Muscle layer of colon (tissue), 2 donors: ENCODE measurements around the gene SMARCD1.

Experiments used
- H3K27ac ChIP-seq: one replicate; pipeline ENCODE4 v1.7.0; 2013; ENCODE audit warnings: low read depth, mild to moderate bottlenecking, low read length, moderate library complexity
- H3K27me3 ChIP-seq, 2 donors: one replicate each; pipeline ENCODE4 v1.7.0; 2013; ENCODE audit warnings: low read length in 2 of 2, mild to moderate bottlenecking in 2 of 2; ENCODE audit not compliant: insufficient read depth in 2 of 2, control insufficient read depth in 1 of 2
- H3K36me3 ChIP-seq: one replicate; pipeline ENCODE4 v1.7.0; 2013; ENCODE audit warnings: mild to moderate bottlenecking, low read length; ENCODE audit not compliant: insufficient read depth
- H3K4me1 ChIP-seq: one replicate; pipeline ENCODE4 v1.7.0; 2013; ENCODE audit warnings: mild to moderate bottlenecking, low read length; ENCODE audit not compliant: insufficient read depth
- H3K4me3 ChIP-seq, 2 donors: one replicate each; pipeline ENCODE4 v1.7.0; 2013; ENCODE audit warnings: low read length in 2 of 2, low read depth in 1 of 2, mild to moderate bottlenecking in 1 of 2, moderate library complexity in 1 of 2
- H3K9ac ChIP-seq: one replicate; pipeline ENCODE4 v1.7.0; 2013; ENCODE audit warnings: low read length
- H3K9me3 ChIP-seq: one replicate; pipeline ENCODE4 v1.7.0; 2013; ENCODE audit warnings: mild to moderate bottlenecking, low read length
- donor health status: abdominal sarcoma.
- donor health status: Adenocarcinoma of cecum.

Gene SMARCD1

GRCh38 chr12:50100561-50100960 lies 15.4 kb downstream of the SMARCD1 start:
- H3K9me3 ChIP-seq = no peaks in the 10 kb centered on the region
- H3K27ac ChIP-seq = no peak overlapping the region
- H3K9ac ChIP-seq = no peak overlapping the region
- no peaks in the 10 kb centered on the region for H3K27me3 ChIP-seq
- H3K4me3 ChIP-seq = no peak overlapping the region
- peaks cover 40% of the 10 kb centered on the region for H3K36me3 ChIP-seq
- peaks cover 11% of the 10 kb centered on the region for H3K4me1 ChIP-seq

GRCh38 chr12:50101663-50102062 lies 16.5 kb downstream of the SMARCD1 start:
- Histone ChIP-seq H3K27ac (no peak overlapping the region), H3K4me1 (peaks cover 11% of the 10 kb centered on the region), H3K4me3 (no peak overlapping the region), H3K9ac (no peak overlapping the region), H3K27me3 (no peaks in the 10 kb centered on the region), H3K9me3 (no peaks in the 10 kb centered on the region), H3K36me3 (peaks cover 29% of the 10 kb centered on the region)

DNA sequence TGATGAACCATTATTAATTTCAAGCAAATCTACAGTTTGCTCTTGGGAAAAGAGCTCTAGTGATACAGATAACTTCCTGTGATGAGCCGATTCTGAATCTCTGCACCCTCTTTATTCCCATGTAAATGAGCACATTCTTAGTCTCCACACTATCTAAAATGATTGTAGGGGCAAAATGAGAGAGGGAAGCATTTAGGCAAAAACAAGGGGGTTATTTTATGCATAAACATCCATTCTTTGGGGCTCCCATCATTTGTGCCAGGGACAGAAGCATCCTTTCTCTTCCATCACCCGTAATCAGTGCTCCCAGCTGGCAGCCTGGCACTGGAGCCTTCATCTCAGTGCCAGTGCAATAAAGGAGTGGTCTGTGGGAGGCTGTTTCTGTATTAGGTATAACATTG lies 17.0 kb downstream of the SMARCD1 start:
- no peaks in the 10 kb centered on the region for H3K27me3 ChIP-seq
- H3K27ac ChIP-seq = no peak overlapping the region
- peaks cover 11% of the 10 kb centered on the region for H3K4me1 ChIP-seq
- no peaks in the 10 kb centered on the region for H3K9me3 ChIP-seq
- peaks cover 24% of the 10 kb centered on the region for H3K36me3 ChIP-seq
- no peak overlapping the region for H3K9ac ChIP-seq
- no peak overlapping the region for H3K4me3 ChIP-seq

DNA sequence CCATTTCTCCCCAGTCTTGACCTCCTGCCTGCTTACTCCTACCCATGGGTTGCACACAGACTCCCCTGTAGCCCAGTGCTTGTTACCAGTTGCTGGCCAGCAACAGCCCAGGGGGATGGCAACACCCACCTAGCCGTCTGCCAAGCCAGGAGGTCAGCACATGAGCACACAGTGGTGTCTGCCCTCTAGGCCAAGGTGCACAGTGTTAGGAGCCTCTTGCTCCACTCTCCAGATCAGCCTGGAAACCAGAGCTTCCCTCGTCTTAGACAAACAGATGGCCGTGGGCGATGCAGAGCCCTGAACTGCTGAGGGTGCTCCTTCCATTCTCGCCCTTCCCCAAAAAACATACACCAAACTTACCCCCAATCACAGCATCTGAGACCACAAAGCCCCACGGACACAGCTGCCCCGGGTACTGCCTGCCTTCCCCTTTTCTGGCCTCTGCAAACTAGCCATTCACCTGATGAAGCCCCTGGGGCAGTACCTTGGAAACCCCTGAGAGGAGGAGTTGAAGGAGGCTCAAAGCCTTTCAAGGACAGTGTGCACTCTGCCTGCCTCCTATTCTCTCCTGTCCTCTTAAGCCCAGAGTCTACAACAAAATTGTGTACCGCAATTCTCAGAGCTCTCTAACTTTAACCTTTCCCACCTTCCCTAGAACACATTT lies 17.6 kb downstream of the SMARCD1 start:
- Histone ChIP-seq H3K4me1 (peaks cover 11% of the 10 kb centered on the region), H3K9me3 (no peaks in the 10 kb centered on the region), H3K27ac (no peak overlapping the region), H3K4me3 (no peak overlapping the region), H3K27me3 (no peaks in the 10 kb centered on the region), H3K36me3 (peaks cover 22% of the 10 kb centered on the region), H3K9ac (no peak overlapping the region)

DNA sequence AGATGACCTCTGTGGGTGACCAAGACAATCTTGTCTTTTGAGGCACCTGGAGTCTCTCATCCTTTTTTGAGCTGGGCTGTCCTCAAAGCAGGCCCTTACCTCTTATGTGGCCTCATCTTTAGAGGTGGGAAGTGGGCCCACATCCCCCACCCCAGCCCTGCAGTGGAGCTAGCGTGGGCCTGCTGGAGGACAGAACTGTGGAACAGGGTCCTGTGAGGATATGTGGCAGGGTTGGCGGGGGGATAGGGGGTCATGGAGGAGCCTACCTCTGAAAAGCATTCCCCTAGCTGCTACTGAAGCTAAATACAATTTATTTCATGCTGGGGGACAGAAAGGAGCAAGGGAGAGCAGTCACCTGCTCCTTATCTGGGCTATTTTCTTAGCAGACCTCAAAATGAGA lies 18.2 kb downstream of the SMARCD1 start:
- Histone ChIP-seq H3K27ac (no peak overlapping the region), H3K9me3 (no peaks in the 10 kb centered on the region), H3K36me3 (peaks cover 16% of the 10 kb centered on the region), H3K4me3 (peak overlapping the region in 1 of 2 donors; percentile 41), H3K27me3 (no peaks in the 10 kb centered on the region), H3K4me1 (peaks cover 11% of the 10 kb centered on the region), H3K9ac (peak overlapping the region; percentile 20)

GRCh38 chr12:50103767-50104321 lies 18.7 kb downstream of the SMARCD1 start, which contains the start of gene GPD1:
Gene GPD1 (plus strand): TSS chr12:50104008. CDS start chr12:50104051, 43 bp downstream.
- Histone ChIP-seq H3K9ac (peak within 1 kb of the TSS; percentile 20), H3K27me3 (no peaks in the 10 kb centered on the region), H3K27ac (peak within 1 kb of the TSS; percentile 21), H3K4me1 (peaks cover 11% of the 10 kb centered on the region), H3K4me3 (peak within 1 kb of the TSS in 1 of 2 donors; percentile 41), H3K36me3 (peaks cover 11% of the 10 kb centered on the region), H3K9me3 (no peaks in the 10 kb centered on the region)

- no peak overlapping the region for H3K4me3 ChIP-seq
- H3K9ac ChIP-seq = no peak overlapping the region
- H3K36me3 ChIP-seq = peaks cover 3% of the 10 kb centered on the region
- no peaks in the 10 kb centered on the region for H3K27me3 ChIP-seq
- no peaks in the 10 kb centered on the region for H3K9me3 ChIP-seq
- H3K4me1 ChIP-seq = peaks cover 11% of the 10 kb centered on the region
- no peak overlapping the region for H3K27ac ChIP-seq
Observed at GRCh38 chr12:50104417-50105366, 19.6 kb downstream of the SMARCD1 start.

- peaks cover 17% of the 10 kb centered on the region for H3K4me1 ChIP-seq
- no peak overlapping the region for H3K27ac ChIP-seq
- H3K4me3 ChIP-seq = no peak overlapping the region
- H3K36me3 ChIP-seq = no peaks in the 10 kb centered on the region
- no peaks in the 10 kb centered on the region for H3K9me3 ChIP-seq
- no peak overlapping the region for H3K9ac ChIP-seq
- H3K27me3 ChIP-seq = no peaks in the 10 kb centered on the region
Observed at GRCh38 chr12:50105913-50106450, 20.8 kb downstream of the SMARCD1 start.

- no peak overlapping the region for H3K27ac ChIP-seq
- no peak overlapping the region for H3K4me3 ChIP-seq
- no peaks in the 10 kb centered on the region for H3K27me3 ChIP-seq
- no peak overlapping the region for H3K9ac ChIP-seq
- peaks cover 20% of the 10 kb centered on the region for H3K4me1 ChIP-seq
- H3K36me3 ChIP-seq = no peaks in the 10 kb centered on the region
- H3K9me3 ChIP-seq = no peaks in the 10 kb centered on the region
Observed at GRCh38 chr12:50106907-50107306, 21.8 kb downstream of the SMARCD1 start.

GRCh38 chr12:50107416-50108268 lies 22.5 kb downstream of the SMARCD1 start:
- Histone ChIP-seq H3K9ac (no peak overlapping the region), H3K9me3 (no peaks in the 10 kb centered on the region), H3K4me3 (no peak overlapping the region), H3K4me1 (peaks cover 20% of the 10 kb centered on the region), H3K36me3 (no peaks in the 10 kb centered on the region), H3K27ac (no peak overlapping the region), H3K27me3 (no peaks in the 10 kb centered on the region)
